GM12874 (cell line): Measurements from ENCODE around the gene PRM2.

ENCODE experiments used
- CTCF ChIP-seq: IDR thresholded peaks from 2 replicates; pipeline ENCODE4 v1.5.1; 2011; ENCODE audit warnings: low read depth, mild to moderate bottlenecking, control low read depth, low read length, moderate library complexity; ENCODE audit not compliant: insufficient read depth

Gene PRM2

GRCh38 chr16:11276143-11276895 lies at the start of gene PRM2:
Gene PRM2, minus strand, starts transcription at chr16:11276480. Its CDS starts 110 bp downstream, at chr16:11276370.
- no peak for TF ChIP-seq CTCF

GRCh38 chr16:11325404-11326083 lies 49.3 kb upstream of the PRM2 start:
- TF ChIP-seq CTCF = no peak

- no peak for TF ChIP-seq CTCF
Measured at GRCh38 chr16:11323551-11324336, 47.5 kb upstream of the PRM2 start.

GRCh38 chr16:11322823-11323222 lies 46.5 kb upstream of the PRM2 start:
- TF ChIP-seq CTCF = no peak

- no peak for TF ChIP-seq CTCF
Measured at GRCh38 chr16:11321662-11322061, 45.4 kb upstream of the PRM2 start.

GRCh38 chr16:11320170-11320569 lies 43.9 kb upstream of the PRM2 start:
- no peak for TF ChIP-seq CTCF

GRCh38 chr16:11319529-11320146 lies 43.4 kb upstream of the PRM2 start:
- no peak for TF ChIP-seq CTCF
